Brain microvascular endothelial cell (primary cell): Measurements from ENCODE around the gene SS18.
A peak's percentile ranks its signal among the peaks of the same experiment; 100 is the strongest.

Experiments
- DNase-seq: peaks from one replicate; pipeline ENCODE4 v3.0.0-alpha.2; 2020
- H3K27ac ChIP-seq: fragments of 250-450 bp; sonication (Bioruptor Pico); 2 replicates; pipeline ENCODE4 v1.5.1; 2020; ENCODE audit warnings: mild to moderate bottlenecking, moderate library complexity
- H3K27me3 ChIP-seq: fragments of 250-450 bp; sonication (Bioruptor Pico); replicated peaks from 2 replicates; pipeline ENCODE4 v1.5.1; 2020; ENCODE audit warnings: mild to moderate bottlenecking
- H3K36me3 ChIP-seq: fragments of 250-450 bp; sonication (Bioruptor Pico); replicated peaks from 2 replicates; pipeline ENCODE4 v1.5.1; 2020; ENCODE audit warnings: mild to moderate bottlenecking
- H3K4me3 ChIP-seq: 2 replicates; pipeline ENCODE4 v1.5.1; 2011; ENCODE audit warnings: low read depth, mild to moderate bottlenecking, control low read depth, low read length, moderate library complexity
- CTCF ChIP-seq: IDR thresholded peaks from 2 replicates; pipeline ENCODE4 v1.5.1; 2011; ENCODE audit warnings: low read depth, mild to moderate bottlenecking, moderate library complexity, low read length, control low read depth, inconsistent platforms; ENCODE audit errors: missing control alignments
- in situ Hi-C: cut with HindIII; loops from 2 replicates; pipeline ENCODE4 v1.10.0; 2017; ENCODE audit warnings: low sequenced_read_pairs, low pct_ligation_motif_present

The SS18 gene

DNA sequence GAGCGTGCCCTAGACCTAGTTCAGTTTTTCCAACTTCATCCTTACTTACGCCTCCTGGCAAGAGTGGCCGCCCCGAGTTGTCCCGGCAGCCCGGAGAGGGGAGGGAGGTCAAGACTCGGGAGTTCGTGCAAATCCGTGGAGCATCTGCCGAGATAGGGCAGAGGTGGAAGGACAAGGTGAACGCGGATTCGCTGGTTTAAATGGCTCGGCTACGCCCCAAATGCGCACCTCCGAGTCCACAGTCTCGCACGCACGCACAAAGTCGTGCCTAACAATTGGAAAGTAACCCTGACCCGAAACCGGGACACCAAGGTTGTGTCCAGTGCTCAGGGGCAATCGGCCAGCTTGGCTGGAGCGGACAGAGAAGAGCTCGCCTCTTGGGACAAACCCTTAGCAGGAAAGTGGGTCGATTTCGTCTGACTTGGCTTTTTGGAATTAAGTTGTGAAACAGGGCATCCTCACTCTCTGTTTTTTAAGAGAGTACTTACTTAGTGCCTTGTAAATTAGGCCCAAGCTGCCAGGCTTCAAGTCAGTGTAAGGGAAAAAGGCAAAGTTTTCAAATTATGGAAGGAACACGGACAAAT, 726 bp upstream of the SS18 start:
- Histone ChIP-seq H3K4me3 (peak overlapping the region; percentile 92), H3K27me3 (no peaks in the 10 kb centered on the region), H3K27ac (peak overlapping the region; percentile 98), H3K36me3 (no peaks in the 10 kb centered on the region)
- no peak for TF ChIP-seq CTCF
- in situ Hi-C loops: no loop called here
- no peak for DNase-seq

DNA sequence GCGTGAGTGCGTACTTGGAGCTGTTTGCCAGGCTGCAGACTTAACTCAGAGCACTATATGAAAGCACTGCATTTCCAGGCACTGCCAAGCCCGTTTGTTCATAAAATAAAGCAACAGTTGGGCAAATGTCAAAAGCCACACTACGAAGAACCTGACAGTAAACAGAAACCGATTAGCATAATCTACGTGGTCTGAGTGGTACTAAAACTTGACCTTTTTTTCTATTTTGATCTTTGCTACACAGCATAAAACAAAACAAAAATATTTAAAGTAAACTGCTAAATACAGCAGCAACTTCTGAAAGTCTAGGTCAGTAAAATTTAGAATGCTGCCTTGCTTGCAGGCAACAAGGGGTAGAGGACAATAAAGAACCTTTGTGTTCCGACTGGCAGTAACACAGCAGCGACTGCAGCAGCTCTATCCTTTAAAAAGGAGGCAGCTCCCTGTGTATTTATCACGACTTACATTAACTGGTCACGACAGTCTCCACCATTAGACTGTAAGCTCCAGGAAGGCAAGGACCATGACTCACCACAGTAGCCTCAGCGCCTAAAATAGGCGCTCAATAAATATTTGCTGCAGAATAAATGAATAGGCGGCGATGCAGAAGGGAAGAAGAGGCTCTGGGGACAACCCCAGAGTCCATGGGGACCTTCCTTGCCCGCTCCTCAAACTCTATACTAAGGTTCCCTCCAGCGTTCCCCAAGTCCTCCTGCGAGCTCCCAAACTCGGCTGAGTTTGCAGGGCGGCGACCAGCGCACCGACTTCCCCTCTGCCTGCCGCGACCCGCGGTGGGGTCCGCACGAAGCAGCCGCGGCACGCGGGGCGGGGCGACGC, 902 bp downstream of the SS18 start:
- DNase-seq: peak; percentile 34
- TF ChIP-seq CTCF: no peak
- Histone ChIP-seq H3K27ac (peak overlapping the region; percentile 98), H3K27me3 (no peaks in the 10 kb centered on the region), H3K36me3 (peaks cover 11% of the 10 kb centered on the region), H3K4me3 (peak overlapping the region; percentile 92)
- in situ Hi-C loops: no loop called here

DNA sequence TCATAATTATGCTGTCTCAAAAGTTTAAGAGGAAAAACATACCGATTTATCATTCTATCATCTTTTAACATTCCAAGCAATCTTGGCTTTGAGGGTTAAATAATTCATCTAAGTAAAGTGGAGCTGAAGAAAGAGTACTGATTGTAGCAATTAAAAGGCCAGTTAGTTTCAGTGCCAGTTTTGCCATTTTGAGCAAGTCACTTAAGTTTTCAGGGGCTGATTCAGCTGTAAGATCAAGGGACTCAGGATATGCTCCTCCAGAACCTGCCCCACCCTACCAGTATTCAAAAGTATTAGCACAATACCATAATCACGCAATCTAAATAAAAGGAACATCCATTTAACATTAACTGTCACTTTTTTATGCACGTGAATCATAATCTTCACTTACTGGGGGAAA, 1.9 kb downstream of the SS18 start:
- no peak for TF ChIP-seq CTCF
- Histone ChIP-seq H3K36me3 (peaks cover 13% of the 10 kb centered on the region), H3K4me3 (peak overlapping the region; percentile 92), H3K27ac (no peak overlapping the region), H3K27me3 (no peaks in the 10 kb centered on the region)
- no peak for DNase-seq
- in situ Hi-C loops: no loop called here

GRCh38 chr18:26086959-26087358, 3.5 kb downstream of the SS18 start:
- in situ Hi-C loops: no loop called here
- Histone ChIP-seq H3K27me3 (no peaks in the 10 kb centered on the region), H3K4me3 (no peak overlapping the region), H3K36me3 (peaks cover 21% of the 10 kb centered on the region), H3K27ac (no peak overlapping the region)
- no peak for TF ChIP-seq CTCF
- no peak for DNase-seq

DNA sequence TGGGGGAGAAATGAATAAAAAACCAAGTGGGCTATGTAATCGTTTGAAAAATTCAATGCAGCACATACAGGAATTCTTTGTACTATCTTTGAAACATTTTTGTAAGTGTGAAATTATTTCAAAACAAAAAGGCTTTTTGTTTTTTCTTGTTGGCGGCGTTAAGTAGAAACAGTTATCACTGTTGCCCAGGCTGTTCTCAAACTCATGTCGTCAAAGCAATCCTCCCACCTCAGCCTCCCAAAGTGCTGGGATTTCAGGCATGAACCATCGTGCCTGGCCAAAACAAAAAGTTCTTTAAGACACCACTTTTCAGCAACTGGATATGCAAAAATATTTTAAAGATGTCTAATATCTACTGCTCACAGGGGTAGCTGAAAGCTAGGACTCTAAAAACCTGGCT, 5.4 kb downstream of the SS18 start:
- Histone ChIP-seq H3K27ac (no peak overlapping the region), H3K36me3 (peaks cover 28% of the 10 kb centered on the region), H3K4me3 (no peak overlapping the region), H3K27me3 (no peaks in the 10 kb centered on the region)
- no peak for DNase-seq
- TF ChIP-seq CTCF: no peak
- in situ Hi-C loops: no loop called here
